ENCODE results near the gene CACNB2. TPM values are rescaled to one million over a fixed set of nuclear protein-coding genes. Genes with fewer than 3 reads are reported as not detected.

CACNB2 gene
- total RNA-seq, 4 donors from 2014 or later: 0.16 to 2.4 (median 1.8) TPM

DNA sequence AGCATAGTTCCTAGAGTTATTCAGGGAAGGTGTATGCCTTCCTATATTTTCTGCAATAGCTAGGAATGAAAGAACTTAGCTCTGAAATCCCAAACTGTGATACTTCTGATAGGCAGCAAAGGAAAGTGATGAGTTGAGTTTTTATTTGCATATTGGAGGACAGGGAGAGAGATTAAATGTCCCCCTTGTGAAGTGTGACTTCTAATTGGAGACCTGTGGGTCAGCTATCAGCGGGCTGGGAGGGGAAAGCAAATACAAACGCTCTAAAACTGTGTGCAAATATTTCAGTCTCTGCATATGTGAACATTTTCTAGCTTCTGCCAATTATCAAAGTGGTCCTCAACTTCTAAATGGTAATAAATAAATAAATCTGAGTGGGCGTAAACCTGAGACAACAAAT is 203.3 kb downstream of the CACNB2 start:
- TF ChIP-seq, protein P1, sequence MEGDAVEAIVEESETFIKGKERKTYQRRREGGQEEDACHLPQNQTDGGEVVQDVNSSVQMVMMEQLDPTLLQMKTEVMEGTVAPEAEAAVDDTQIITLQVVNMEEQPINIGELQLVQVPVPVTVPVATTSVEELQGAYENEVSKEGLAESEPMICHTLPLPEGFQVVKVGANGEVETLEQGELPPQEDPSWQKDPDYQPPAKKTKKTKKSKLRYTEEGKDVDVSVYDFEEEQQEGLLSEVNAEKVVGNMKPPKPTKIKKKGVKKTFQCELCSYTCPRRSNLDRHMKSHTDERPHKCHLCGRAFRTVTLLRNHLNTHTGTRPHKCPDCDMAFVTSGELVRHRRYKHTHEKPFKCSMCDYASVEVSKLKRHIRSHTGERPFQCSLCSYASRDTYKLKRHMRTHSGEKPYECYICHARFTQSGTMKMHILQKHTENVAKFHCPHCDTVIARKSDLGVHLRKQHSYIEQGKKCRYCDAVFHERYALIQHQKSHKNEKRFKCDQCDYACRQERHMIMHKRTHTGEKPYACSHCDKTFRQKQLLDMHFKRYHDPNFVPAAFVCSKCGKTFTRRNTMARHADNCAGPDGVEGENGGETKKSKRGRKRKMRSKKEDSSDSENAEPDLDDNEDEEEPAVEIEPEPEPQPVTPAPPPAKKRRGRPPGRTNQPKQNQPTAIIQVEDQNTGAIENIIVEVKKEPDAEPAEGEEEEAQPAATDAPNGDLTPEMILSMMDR (IDR thresholded peaks at IDR 0.05; ENCODE audit: low read depth): no peak

DNA sequence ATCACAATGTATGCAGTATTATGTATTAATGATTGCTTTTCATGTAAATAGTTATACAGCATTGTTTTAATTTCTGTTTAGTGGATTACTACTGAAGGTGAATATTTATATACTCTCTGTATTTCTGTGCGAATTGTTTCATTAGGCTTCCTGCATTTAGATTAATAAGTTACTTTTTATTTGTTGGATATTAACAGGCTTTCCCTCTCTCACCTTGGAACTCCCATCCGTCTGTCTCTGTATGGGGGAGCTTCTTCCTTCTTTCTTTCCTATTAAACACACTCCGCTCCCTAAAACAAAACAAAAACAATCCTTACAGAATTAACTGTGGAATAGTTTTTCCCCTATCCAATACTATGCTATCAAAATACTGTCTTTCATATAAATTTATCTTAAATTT is 205.1 kb downstream of the CACNB2 start:
- TF ChIP-seq, protein P1 (IDR thresholded peaks at IDR 0.05; ENCODE audit: low read depth): no peak

DNA sequence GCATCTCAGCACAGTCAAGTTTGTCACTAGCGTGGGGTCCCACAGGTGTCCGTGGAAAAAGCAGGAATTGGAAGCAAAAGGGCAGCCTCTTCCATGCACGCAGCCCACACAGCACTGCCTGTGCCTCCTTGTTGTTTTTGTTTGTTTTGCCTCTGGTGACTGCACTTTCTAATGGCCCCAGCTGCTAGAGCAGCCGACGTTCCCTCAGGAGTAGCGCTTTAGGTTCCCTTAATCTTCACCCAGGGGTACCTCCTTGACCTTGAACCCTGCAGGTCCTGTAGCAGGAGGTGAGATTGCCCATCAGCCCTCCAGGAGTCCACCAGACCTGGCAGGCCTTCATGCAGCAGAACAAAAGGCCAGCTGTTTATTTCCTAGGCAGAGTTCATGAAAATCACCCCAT is 210.1 kb downstream of the CACNB2 start:
- TF ChIP-seq, protein P1 (IDR thresholded peaks at IDR 0.05; ENCODE audit: low read depth): no peak

DNA sequence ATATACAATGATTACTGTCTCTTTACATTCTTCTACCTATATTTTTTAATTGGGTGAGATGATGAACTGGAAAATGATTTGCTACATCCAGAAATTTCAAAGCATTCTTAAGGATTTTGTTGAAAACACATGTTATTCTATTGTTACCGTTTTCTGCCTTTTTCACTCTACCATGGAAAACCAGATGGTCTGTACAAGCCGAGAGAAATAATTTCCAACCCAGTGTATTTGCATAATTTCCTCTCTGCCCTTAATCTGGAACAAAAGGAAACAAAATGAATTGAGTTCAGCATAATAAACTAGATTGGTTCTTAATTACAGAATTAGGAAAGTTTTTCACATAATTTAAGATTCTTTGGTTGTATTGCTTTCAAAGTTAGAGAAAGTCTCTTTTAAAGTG is 211.2 kb downstream of the CACNB2 start:
- TF ChIP-seq, protein P1 (IDR thresholded peaks at IDR 0.05; ENCODE audit: low read depth): no peak

DNA sequence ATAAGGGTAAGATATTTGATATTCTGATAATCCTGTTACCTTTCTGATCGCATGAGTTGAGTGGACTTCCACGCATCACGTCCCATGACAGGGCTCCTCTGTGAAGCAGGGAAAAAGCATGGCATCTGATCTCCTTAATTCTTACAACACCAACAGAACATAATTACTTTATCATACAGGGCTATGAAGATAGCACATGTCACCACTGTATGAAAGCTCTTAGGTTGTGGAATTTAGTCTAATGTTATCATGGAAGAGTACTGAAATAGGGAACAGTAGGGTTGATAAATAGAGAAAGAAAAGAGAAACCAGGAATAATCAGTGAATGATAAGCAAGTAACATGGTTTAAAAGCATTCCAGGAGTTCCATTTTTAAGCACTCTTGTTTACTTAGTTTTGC is 212.0 kb downstream of the CACNB2 start:
- TF ChIP-seq, protein P1 (IDR thresholded peaks at IDR 0.05; ENCODE audit: low read depth): no peak

DNA sequence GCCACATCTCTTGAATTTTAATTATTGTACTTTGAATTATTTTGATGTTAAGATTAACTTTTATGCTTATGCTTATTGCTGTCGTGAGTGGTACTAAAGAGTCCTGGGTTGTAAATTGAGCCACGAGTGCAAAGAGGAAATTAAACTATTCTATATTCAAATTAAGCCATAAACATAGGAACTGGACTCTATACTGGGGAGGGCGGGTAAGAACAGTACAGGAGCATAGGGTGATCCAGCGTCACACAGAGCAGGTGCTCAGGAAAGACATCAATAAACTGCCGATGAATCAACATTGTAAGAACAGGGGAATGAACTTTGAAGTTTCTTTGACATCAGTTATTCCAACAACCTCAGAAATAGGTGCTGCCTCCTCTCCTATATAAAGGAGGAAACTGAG is 219.6 kb downstream of the CACNB2 start:
- TF ChIP-seq, protein P1 (IDR thresholded peaks at IDR 0.05; ENCODE audit: low read depth): no peak

DNA sequence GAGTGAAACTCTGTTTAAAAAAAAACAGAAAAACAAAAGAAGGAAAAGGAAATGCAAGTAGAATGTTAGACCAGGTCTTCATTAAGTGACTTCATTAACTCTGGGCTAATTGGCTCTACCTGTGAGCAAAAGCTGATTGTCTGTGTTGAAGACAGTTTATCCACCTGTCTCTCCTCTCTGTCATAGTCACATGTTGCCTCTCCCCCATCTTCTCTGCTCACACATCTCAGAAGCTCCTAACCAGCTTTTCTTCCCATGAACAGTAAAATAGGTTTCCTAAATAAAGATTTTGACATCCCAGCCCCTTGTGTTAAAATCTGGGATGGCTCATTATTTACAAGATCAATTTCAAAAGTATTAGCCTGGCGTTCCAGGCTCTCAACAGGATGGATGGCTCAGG is 222.7 kb downstream of the CACNB2 start:
- TF ChIP-seq, protein P1 (IDR thresholded peaks at IDR 0.05; ENCODE audit: low read depth): no peak

Data from subcutaneous adipose tissue (tissue), 4 donors.